Measurements from ENCODE around the gene ATG2A.

ATG2A gene

GRCh38 chr11:64876835-64877341 lies 40.1 kb downstream of the ATG2A start:
- TF ChIP-seq CTCF (conservative IDR thresholded peaks at IDR 0.05; ENCODE audit: low read depth, low read length) = no peak
- DNase-seq (ENCODE audit: low read depth) = no peak
- peak overlapping the region; percentile 95 for H3K4me3 ChIP-seq (ENCODE audit: low read depth, low read length)

GRCh38 chr11:64876229-64876750 lies 40.7 kb downstream of the ATG2A start:
- TF ChIP-seq CTCF (conservative IDR thresholded peaks at IDR 0.05; ENCODE audit: low read depth, low read length) = no peak
- peak overlapping the region; percentile 95 for H3K4me3 ChIP-seq (ENCODE audit: low read depth, low read length)
- no peak for DNase-seq (ENCODE audit: low read depth)

- peak overlapping the region; percentile 35 for H3K4me3 ChIP-seq (ENCODE audit: low read depth, low read length)
- DNase-seq (ENCODE audit: low read depth) = no peak
- peak; percentile 26 for TF ChIP-seq CTCF (conservative IDR thresholded peaks at IDR 0.05; ENCODE audit: low read depth, low read length)
Measured at GRCh38 chr11:64875369-64876228, 41.4 kb downstream of the ATG2A start.

GRCh38 chr11:64874308-64875240 lies 42.4 kb downstream of the ATG2A start:
- DNase-seq (ENCODE audit: low read depth) = no peak
- H3K4me3 ChIP-seq (ENCODE audit: low read depth, low read length) = no peak overlapping the region
- no peak for TF ChIP-seq CTCF (conservative IDR thresholded peaks at IDR 0.05; ENCODE audit: low read depth, low read length)

GRCh38 chr11:64872790-64873488 lies 44.1 kb downstream of the ATG2A start:
- no peak for DNase-seq (ENCODE audit: low read depth)

More at GRCh38 chr11:64872790-64873488, 44.1 kb downstream of the ATG2A start:
- H3K4me3 ChIP-seq (ENCODE audit: low read depth, low read length) = no peak overlapping the region
- TF ChIP-seq CTCF (conservative IDR thresholded peaks at IDR 0.05; ENCODE audit: low read depth, low read length) = no peak
